CD4-positive, alpha-beta T cell (primary cell): Measurements from ENCODE around the gene TRIP11. TPM values are rescaled to one million over a fixed set of nuclear protein-coding genes. Genes with fewer than 3 reads are reported as not detected.

ENCODE experiments used
- ATAC-seq: fragments of 200-7000 bp; cut with Tn5 transposase; one replicate; pipeline ENCODE4 v1.10.0; 2022; ENCODE audit warnings: mild to moderate bottlenecking; ENCODE audit not compliant: poor library complexity
- CTCF ChIA-PET: fragments of 350-600 bp; sonication (Branson Sonifier 250); formaldehyde crosslinking; loops from one replicate; lab custom pipeline; 2021; ENCODE audit warnings: antibody characterized with exemption, inconsistent platforms; lab: Charles Lee
- POLR2A ChIA-PET: fragments of 350-600 bp; sonication (Branson Sonifier 250); formaldehyde crosslinking; loops from one replicate; lab custom pipeline; 2021; ENCODE audit warnings: antibody characterized with exemption, inconsistent platforms; lab: Charles Lee
- DNase-seq, 14 experiments: peaks; one replicate each; pipeline ENCODE4 v3.0.0-alpha.2; 2013 to 2020; ENCODE audit warnings: mixed read lengths in 2 of 14
- H3K27ac ChIP-seq, 2 donors: one replicate each; pipeline versions ENCODE4 v1.5.1 to v1.7.0; 2013; ENCODE audit warnings: low read length in 2 of 2, low read depth in 1 of 2, mild to moderate bottlenecking in 1 of 2
- H3K27me3 ChIP-seq, 2 experiments: 1 replicate in 1 of 2; 2 replicates in 1 of 2; pipeline versions ENCODE4 v1.6.1 to v1.7.0; 2013; ENCODE audit warnings: low read length in 2 of 2, control low read depth in 1 of 2, mild to moderate bottlenecking in 1 of 2, moderate library complexity in 1 of 2; ENCODE audit not compliant: insufficient read depth in 2 of 2, control insufficient read depth in 1 of 2
- H3K36me3 ChIP-seq: one replicate; pipeline ENCODE4 v1.6.1; 2013; ENCODE audit warnings: low read length, control low read depth; ENCODE audit not compliant: insufficient read depth
- H3K4me1 ChIP-seq: one replicate; pipeline ENCODE4 v1.6.1; 2013; ENCODE audit warnings: low read length, control low read depth; ENCODE audit not compliant: insufficient read depth
- H3K4me3 ChIP-seq: one replicate; pipeline ENCODE4 v1.5.1; 2013; ENCODE audit warnings: mild to moderate bottlenecking, low read length, moderate library complexity
- H3K9me3 ChIP-seq, 2 experiments: 1 replicate in 1 of 2; 2 replicates in 1 of 2; pipeline versions ENCODE4 v1.6.1 to v1.7.0; 2013; ENCODE audit warnings: low read length in 2 of 2, mild to moderate bottlenecking in 2 of 2, control low read depth in 1 of 2, moderate library complexity in 1 of 2; ENCODE audit not compliant: control insufficient read depth in 1 of 2, insufficient read depth in 1 of 2
- H3K27ac Mint-ChIP-seq: one replicate; pipeline ENCODE4 v1.8.0; 2020; ENCODE audit warnings: mixed read lengths
- H3K27me3 Mint-ChIP-seq: one replicate; pipeline ENCODE4 v1.8.0; 2021; ENCODE audit warnings: mixed read lengths
- H3K36me3 Mint-ChIP-seq: one replicate; pipeline ENCODE4 v1.8.0; 2021; ENCODE audit warnings: low read depth, mixed read lengths
- H3K4me1 Mint-ChIP-seq: one replicate; pipeline ENCODE4 v1.8.0; 2021; ENCODE audit warnings: low read depth, mixed read lengths
- H3K4me3 Mint-ChIP-seq: one replicate; pipeline ENCODE4 v1.8.0; 2020; ENCODE audit warnings: mild to moderate bottlenecking, mixed read lengths
- H3K9me3 Mint-ChIP-seq: one replicate; pipeline ENCODE4 v1.8.0; 2020; ENCODE audit warnings: mixed read lengths
- intact Hi-C, 2 experiments: fragments of 100-400 bp; cut with DNase I in 1 of 2; cut with micrococcal nuclease in 1 of 2; formaldehyde crosslinking; loops; one replicate each; pipeline versions ENCODE4 v1.15.1 to v1.9.0; 2023 to 2025; cut with DNase I, micrococcal nuclease
- total RNA-seq, 174 experiments: library from RNA in 2 of 174; stranded (reverse) in 2 of 174; gene quantifications; one replicate each; pipeline ENCODE4 v1.2.3 and lab custom pipeline; 2021 to 2026
- TF ChIP-seq, protein P1 (sequence below): fragments of 200-600 bp; IDR thresholded peaks from one replicate; pipeline ENCODE4 v1.8.0; 2022; ENCODE audit warnings: antibody characterized with exemption, mild to moderate bottlenecking

Gene TRIP11
- total RNA-seq, 2 experiments from 2014 or later: 30.0 to 31.2 TPM

DNA sequence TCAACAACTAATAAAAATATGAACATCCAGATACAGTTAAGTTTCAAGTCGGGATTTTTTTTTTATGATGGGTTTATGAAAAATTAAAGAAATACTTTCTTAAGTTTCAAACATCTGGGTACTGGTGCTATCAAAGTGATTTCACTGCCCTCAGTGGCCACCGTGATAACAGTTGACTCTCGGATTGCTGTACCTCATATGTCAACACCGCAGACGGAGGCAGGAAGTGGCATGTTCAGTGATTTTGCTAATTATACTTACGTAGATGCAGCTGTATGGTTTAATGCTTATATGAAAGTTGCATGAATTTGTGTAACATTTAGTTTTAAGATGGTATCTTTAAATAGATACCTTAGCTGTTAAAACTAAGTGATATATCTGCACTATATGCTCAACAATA is 71.6 kb downstream of the TRIP11 start:
- Histone ChIP-seq H3K4me1 (no peaks in the 10 kb centered on the region), H3K27ac (no peak overlapping the region), H3K27me3 (no peaks in the 10 kb centered on the region), H3K9me3 (no peaks in the 10 kb centered on the region), H3K4me3 (no peak overlapping the region), H3K36me3 (peaks cover 34% of the 10 kb centered on the region)
- intact Hi-C loops: no loop called here
- peaks cover 50% of the 10 kb centered on the region for H3K36me3 Mint-ChIP-seq
- DNase-seq (peak in 11 of 14 experiments; percentile 11 to 71 (median 39)), ATAC-seq (peak; percentile 98)
- POLR2A ChIA-PET: interaction anchor here (0.8 to 1.1 kb wide), 3 partner anchors 10 to 854 kb away, joined by 3 read pairs; partner anchors contain the start of gene TC2N
- peak overlapping the region; percentile 49 for H3K4me3 Mint-ChIP-seq
- peaks cover 18% of the 10 kb centered on the region for H3K4me1 Mint-ChIP-seq
- no peaks in the 10 kb centered on the region for H3K27me3 Mint-ChIP-seq
- H3K9me3 Mint-ChIP-seq: no peaks in the 10 kb centered on the region
- CTCF ChIA-PET: no interaction called here
- TF ChIP-seq, protein P1, sequence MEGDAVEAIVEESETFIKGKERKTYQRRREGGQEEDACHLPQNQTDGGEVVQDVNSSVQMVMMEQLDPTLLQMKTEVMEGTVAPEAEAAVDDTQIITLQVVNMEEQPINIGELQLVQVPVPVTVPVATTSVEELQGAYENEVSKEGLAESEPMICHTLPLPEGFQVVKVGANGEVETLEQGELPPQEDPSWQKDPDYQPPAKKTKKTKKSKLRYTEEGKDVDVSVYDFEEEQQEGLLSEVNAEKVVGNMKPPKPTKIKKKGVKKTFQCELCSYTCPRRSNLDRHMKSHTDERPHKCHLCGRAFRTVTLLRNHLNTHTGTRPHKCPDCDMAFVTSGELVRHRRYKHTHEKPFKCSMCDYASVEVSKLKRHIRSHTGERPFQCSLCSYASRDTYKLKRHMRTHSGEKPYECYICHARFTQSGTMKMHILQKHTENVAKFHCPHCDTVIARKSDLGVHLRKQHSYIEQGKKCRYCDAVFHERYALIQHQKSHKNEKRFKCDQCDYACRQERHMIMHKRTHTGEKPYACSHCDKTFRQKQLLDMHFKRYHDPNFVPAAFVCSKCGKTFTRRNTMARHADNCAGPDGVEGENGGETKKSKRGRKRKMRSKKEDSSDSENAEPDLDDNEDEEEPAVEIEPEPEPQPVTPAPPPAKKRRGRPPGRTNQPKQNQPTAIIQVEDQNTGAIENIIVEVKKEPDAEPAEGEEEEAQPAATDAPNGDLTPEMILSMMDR: no peak
- H3K27ac Mint-ChIP-seq: peak overlapping the region; percentile 89

DNA sequence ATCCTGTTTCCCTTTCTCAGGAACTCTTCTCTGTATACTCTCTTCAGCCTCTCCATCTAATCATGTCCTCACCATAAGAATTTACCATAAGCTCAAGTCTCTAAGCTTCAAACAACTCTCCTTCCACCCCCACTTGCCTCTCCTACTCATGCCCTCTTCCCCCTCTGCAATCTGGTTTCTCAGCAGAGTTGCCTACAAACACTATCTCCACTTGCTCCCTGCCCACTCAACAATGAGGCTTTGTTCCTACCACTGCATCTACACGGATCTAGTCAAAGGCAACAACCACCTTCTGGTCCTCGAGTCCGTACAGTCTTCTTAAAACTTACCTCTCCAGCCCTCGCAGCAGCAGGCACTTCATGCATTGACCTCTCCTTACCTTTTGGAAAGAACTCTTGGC is 75.1 kb downstream of the TRIP11 start:
- intact Hi-C loops: no loop called here
- Mint-ChIP-seq H3K36me3 (peaks cover 26% of the 10 kb centered on the region), H3K9me3 (no peaks in the 10 kb centered on the region), H3K4me1 (peaks cover 18% of the 10 kb centered on the region), H3K4me3 (no peak overlapping the region), H3K27me3 (no peaks in the 10 kb centered on the region), H3K27ac (no peak overlapping the region)
- Histone ChIP-seq H3K9me3 (no peaks in the 10 kb centered on the region), H3K36me3 (peaks cover 7% of the 10 kb centered on the region), H3K4me1 (no peaks in the 10 kb centered on the region), H3K27ac (no peak overlapping the region), H3K4me3 (no peak overlapping the region), H3K27me3 (no peaks in the 10 kb centered on the region)
- TF ChIP-seq, protein P1: no peak
- ChIA-PET CTCF (no interaction called here), POLR2A (no interaction called here)
- DNase-seq (no peak), ATAC-seq (no peak)

DNA sequence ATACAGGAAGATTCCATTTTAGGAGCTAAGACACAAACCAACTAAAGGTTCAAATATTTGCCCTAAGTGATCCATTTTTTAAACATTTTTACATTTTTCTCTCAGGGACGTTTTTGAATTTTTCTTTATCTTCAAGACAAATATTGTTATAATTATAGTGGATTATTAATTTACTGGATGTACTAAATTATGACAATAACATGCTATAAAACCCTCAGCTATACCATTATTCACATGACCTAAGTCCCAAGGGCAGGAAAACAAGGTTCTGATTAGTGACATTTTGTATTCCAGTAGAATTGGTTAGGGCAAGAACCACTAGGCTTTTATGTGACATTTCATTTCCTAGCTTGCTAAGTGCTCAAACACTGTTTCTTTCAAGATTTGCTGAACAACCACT is 75.8 kb downstream of the TRIP11 start:
- no peak overlapping the region for H3K4me3 Mint-ChIP-seq
- Histone ChIP-seq H3K4me1 (no peaks in the 10 kb centered on the region), H3K36me3 (peaks cover 2% of the 10 kb centered on the region), H3K27ac (no peak overlapping the region), H3K27me3 (no peaks in the 10 kb centered on the region), H3K9me3 (no peaks in the 10 kb centered on the region), H3K4me3 (no peak overlapping the region)
- ATAC-seq (no peak), DNase-seq (no peak)
- TF ChIP-seq, protein P1: no peak
- intact Hi-C loops: no loop called here
- H3K27ac Mint-ChIP-seq: no peak overlapping the region
- ChIA-PET POLR2A (no interaction called here), CTCF (no interaction called here)
- H3K9me3 Mint-ChIP-seq: no peaks in the 10 kb centered on the region
- H3K27me3 Mint-ChIP-seq: no peaks in the 10 kb centered on the region
- peaks cover 10% of the 10 kb centered on the region for H3K4me1 Mint-ChIP-seq
- H3K36me3 Mint-ChIP-seq: peaks cover 19% of the 10 kb centered on the region
